ENCODE results near the gene DEFB131B.

GRCh38 chr11:71933141-71933933, 55.1 kb downstream of the DEFB131B start:
- TF ChIP-seq CTCF (IDR thresholded peaks at IDR 0.05) (no peak), POLR2AphosphoS5 (IDR thresholded peaks at IDR 0.05) (no peak), POLR2A (IDR thresholded peaks at IDR 0.05) (no peak)
